GM23338 (cell line): Measurements from ENCODE around the gene PCSK7. TPM values are rescaled to one million over a fixed set of nuclear protein-coding genes. Genes with fewer than 3 reads are reported as not detected.

Source experiments
- ATAC-seq: fragments of 200-7000 bp; cut with Tn5 transposase; 3 replicates; pipeline ENCODE4 v1.9.1; 2020
- DNase-seq: peaks from one replicate; pipeline ENCODE4 v3.0.0-alpha.2; 2015; ENCODE audit warnings: low spot score
- H2AFZ ChIP-seq: fragments of 200-600 bp; sonication (generic); 2 replicates; pipeline ENCODE4 v1.8.0; 2016; ENCODE audit warnings: antibody characterized with exemption, mild to moderate bottlenecking, moderate library complexity
- H3F3A ChIP-seq: fragments of 200-600 bp; sonication (generic); replicated peaks from 2 replicates; pipeline ENCODE4 v1.8.0; 2017; ENCODE audit warnings: antibody characterized with exemption, mixed run types, low read depth
- H3K27ac ChIP-seq: fragments of 200-600 bp; sonication (generic); 2 replicates; pipeline ENCODE4 v1.6.1; 2016; ENCODE audit warnings: low read depth
- H3K27me3 ChIP-seq: fragments of 200-600 bp; sonication (generic); 2 replicates; pipeline ENCODE4 v1.8.0; 2016; ENCODE audit warnings: mild to moderate bottlenecking, mixed run types, moderate library complexity; ENCODE audit not compliant: insufficient read depth
- H3K36me3 ChIP-seq: fragments of 200-600 bp; sonication (generic); 2 replicates; pipeline ENCODE4 v1.8.0; 2016; ENCODE audit warnings: mild to moderate bottlenecking; ENCODE audit not compliant: insufficient read depth
- H3K4me1 ChIP-seq: fragments of 200-600 bp; sonication (generic); 2 replicates; pipeline ENCODE4 v1.8.0; 2016; ENCODE audit warnings: mild to moderate bottlenecking, moderate library complexity; ENCODE audit not compliant: insufficient read depth
- H3K4me2 ChIP-seq: fragments of 200-600 bp; sonication (generic); 2 replicates; pipeline ENCODE4 v1.7.1; 2017; ENCODE audit warnings: mixed run types
- H3K4me3 ChIP-seq: fragments of 200-600 bp; sonication (generic); 2 replicates; pipeline ENCODE4 v1.6.1; 2016; ENCODE audit warnings: mixed run types
- H3K79me2 ChIP-seq: fragments of 200-600 bp; sonication (generic); replicated peaks from 2 replicates; pipeline ENCODE4 v1.8.0; 2017; ENCODE audit warnings: mild to moderate bottlenecking; ENCODE audit not compliant: insufficient read depth
- H3K9me2 ChIP-seq: fragments of 200-600 bp; sonication (generic); 2 replicates; pipeline ENCODE4 v1.8.0; 2017; ENCODE audit not compliant: insufficient read depth
- H4K20me1 ChIP-seq: fragments of 200-600 bp; sonication (generic); replicated peaks from 2 replicates; pipeline ENCODE4 v1.8.0; 2017; ENCODE audit warnings: mild to moderate bottlenecking; ENCODE audit not compliant: insufficient read depth
- H3K27ac Mint-ChIP-seq: 2 replicates; pipeline ENCODE4 v1.8.0; 2020; ENCODE audit warnings: inconsistent platforms, mild to moderate bottlenecking, moderate library complexity, mixed read lengths
- H3K27me3 Mint-ChIP-seq: 3 replicates; pipeline ENCODE4 v1.8.0; 2022; ENCODE audit warnings: low read depth, mild to moderate bottlenecking, moderate library complexity, mixed read lengths, inconsistent platforms; ENCODE audit not compliant: insufficient read depth, poor library complexity
- H3K36me3 Mint-ChIP-seq: 3 replicates; pipeline ENCODE4 v1.8.0; 2021; ENCODE audit warnings: low read depth, mild to moderate bottlenecking, inconsistent platforms, moderate library complexity, mixed read lengths
- H3K4me1 Mint-ChIP-seq: 3 replicates; pipeline ENCODE4 v1.8.0; 2020; ENCODE audit warnings: mild to moderate bottlenecking, inconsistent platforms, mixed read lengths
- H3K4me3 Mint-ChIP-seq: 3 replicates; pipeline ENCODE4 v1.8.0; 2021; ENCODE audit warnings: moderate library complexity, mild to moderate bottlenecking, inconsistent platforms, mixed read lengths
- H3K9me3 Mint-ChIP-seq: 3 replicates; pipeline ENCODE4 v1.8.0; 2020; ENCODE audit warnings: moderate library complexity, mild to moderate bottlenecking, inconsistent platforms, mixed read lengths
- CREB1 ChIP-seq: fragments of 250-450 bp; sonication (Bioruptor Pico); IDR thresholded peaks from 2 replicates; pipeline ENCODE4 v1.5.0; 2020; ENCODE audit warnings: low read depth, mild to moderate bottlenecking, moderate library complexity
- EZH2 ChIP-seq: fragments of 200-600 bp; sonication (generic); IDR thresholded peaks from one replicate; pipeline ENCODE4 v1.8.0; 2017; ENCODE audit warnings: antibody characterized with exemption, mild to moderate bottlenecking, low read depth; ENCODE audit not compliant: unreplicated experiment
- EZH2phosphoT487 ChIP-seq: fragments of 200-600 bp; sonication (generic); IDR thresholded peaks from one replicate; pipeline ENCODE4 v1.8.1; 2018; ENCODE audit warnings: antibody characterized with exemption; ENCODE audit not compliant: unreplicated experiment
- JUNB ChIP-seq: IDR thresholded peaks from one replicate; pipeline ENCODE4 v1.6.1; 2016; ENCODE audit warnings: antibody characterized with exemption; ENCODE audit not compliant: unreplicated experiment
- NANOG ChIP-seq: IDR thresholded peaks from 2 replicates; pipeline ENCODE4 v1.6.1; 2016; ENCODE audit warnings: antibody characterized with exemption, borderline replicate concordance
- POLR2AphosphoS5 ChIP-seq: IDR thresholded peaks from 2 replicates; pipeline ENCODE4 v1.6.1; 2016; ENCODE audit warnings: antibody characterized with exemption, low read depth
- STAT1 ChIP-seq: IDR thresholded peaks from one replicate; pipeline ENCODE4 v1.6.1; 2016; ENCODE audit warnings: antibody characterized with exemption; ENCODE audit not compliant: unreplicated experiment
- ZNF114 ChIP-seq: fragments of 250-450 bp; sonication (Bioruptor Pico); IDR thresholded peaks from 2 replicates; pipeline ENCODE4 v1.5.0; 2020; ENCODE audit warnings: mild to moderate bottlenecking, moderate library complexity
- ZNF331 ChIP-seq: fragments of 250-450 bp; sonication (Bioruptor Pico); IDR thresholded peaks from 2 replicates; pipeline ENCODE4 v1.5.0; 2020; ENCODE audit warnings: low read depth, mild to moderate bottlenecking, moderate library complexity
- polyA plus RNA-seq: library from polyadenylated mRNA; unstranded; fragments of >200 nt; fragmentation: Nextera tagmentation; extraction: Ambion mirVana; gene quantifications from 2 replicates; pipeline ENCODE4 v1.2.1, GENCODE V29; 2016
- total RNA-seq: library from RNA; depleted of rRNA; stranded (reverse); fragments of >200 nt; shearing (Covaris generic); gene quantifications from 2 replicates; pipeline ENCODE4 v1.2.3, GENCODE V29; 2014
- TF ChIP-seq, protein P1 (sequence below), 2 experiments: fragments of 200-600 bp in 1 of 2; sonication (generic) in 1 of 2; conservative IDR thresholded peaks; 2 replicates each; pipeline versions ENCODE4 v1.5.1 to v1.6.1; 2016 to 2017; ENCODE audit warnings: antibody characterized with exemption in 2 of 2, low read depth in 2 of 2, mild to moderate bottlenecking in 2 of 2, moderate library complexity in 1 of 2
- TF ChIP-seq, protein P2 (sequence below): IDR thresholded peaks from 2 replicates; pipeline ENCODE4 v1.6.1; 2016; ENCODE audit warnings: antibody characterized with exemption
- TF ChIP-seq, protein P3 (sequence below): IDR thresholded peaks from one replicate; pipeline ENCODE4 v1.6.1; 2018; ENCODE audit warnings: antibody characterized with exemption; ENCODE audit not compliant: unreplicated experiment
- TF ChIP-seq, protein P4 (sequence below): fragments of 250-450 bp; sonication (Bioruptor Pico); IDR thresholded peaks from 2 replicates; pipeline ENCODE4 v1.5.0; 2020; ENCODE audit warnings: mild to moderate bottlenecking, moderate library complexity

PCSK7 gene
- total and polyA plus RNA-seq, 2 experiments from 2014 or later: 12.4 to 46.4 TPM

DNA sequence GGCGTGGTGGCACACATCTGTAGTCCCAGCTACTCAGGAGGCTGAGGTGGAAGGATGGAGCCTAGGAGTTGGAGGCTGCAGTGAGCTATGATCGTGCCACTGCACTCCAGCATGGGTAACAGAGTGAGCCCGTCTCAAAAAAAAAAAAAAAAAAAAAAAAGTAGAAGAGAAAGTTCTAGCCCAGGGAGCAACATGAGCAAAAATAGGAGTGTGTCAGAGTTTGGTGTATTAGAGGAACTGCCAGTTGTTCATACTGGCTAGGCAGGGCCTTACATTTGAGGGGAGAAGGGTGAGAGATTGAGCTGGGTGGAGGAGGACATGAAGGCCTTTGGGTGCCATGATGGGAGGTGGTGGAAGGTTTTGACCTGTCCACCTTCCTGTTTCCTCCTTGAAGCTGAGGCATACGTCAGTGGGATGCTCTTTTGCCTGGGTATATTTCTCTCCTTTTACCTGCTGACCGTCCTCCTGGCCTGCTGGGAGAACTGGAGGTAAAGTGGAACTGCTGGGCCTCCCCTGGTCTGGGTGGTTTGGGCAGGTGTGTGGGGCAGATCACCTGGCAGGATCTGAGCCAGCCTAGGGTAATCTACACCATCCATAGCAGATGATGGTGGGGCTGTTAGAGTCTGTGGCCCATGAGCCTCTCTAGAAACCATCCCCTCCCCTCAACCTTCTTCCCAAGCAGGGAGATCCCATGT lies 46.0 kb downstream of the PCSK7 start:
- DNase-seq (no peak), ATAC-seq (no peak)
- peaks cover 4% of the 10 kb centered on the region; the same call in 2 of the 3 replicates for H3K36me3 Mint-ChIP-seq
- H3K4me1 ChIP-seq: 0 out of 2 replicates have a peak, but pooled peaks cover 3% of the 10 kb centered on the region
- no peaks in the 10 kb centered on the region for H4K20me1 ChIP-seq
- no peaks in the 10 kb centered on the region for H3K27me3 ChIP-seq
- no peaks in the 10 kb centered on the region for H3K79me2 ChIP-seq
- H3K9me3 Mint-ChIP-seq: no peaks in the 10 kb centered on the region
- H3K4me3 ChIP-seq: no peak overlapping the region
- H3F3A ChIP-seq: no peaks in the 10 kb centered on the region
- no peak overlapping the region for H2AFZ ChIP-seq
- peaks cover 13% of the 10 kb centered on the region for H3K27me3 Mint-ChIP-seq
- no peak overlapping the region for H3K27ac ChIP-seq
- no peaks in the 10 kb centered on the region for H3K36me3 ChIP-seq
- H3K9me2 ChIP-seq: no peaks in the 10 kb centered on the region
- H3K27ac Mint-ChIP-seq: no peak overlapping the region
- H3K4me2 ChIP-seq: no peak overlapping the region
- no peak for TF ChIP-seq STAT1
- TF ChIP-seq JUNB: no peak
- TF ChIP-seq, protein P1, sequence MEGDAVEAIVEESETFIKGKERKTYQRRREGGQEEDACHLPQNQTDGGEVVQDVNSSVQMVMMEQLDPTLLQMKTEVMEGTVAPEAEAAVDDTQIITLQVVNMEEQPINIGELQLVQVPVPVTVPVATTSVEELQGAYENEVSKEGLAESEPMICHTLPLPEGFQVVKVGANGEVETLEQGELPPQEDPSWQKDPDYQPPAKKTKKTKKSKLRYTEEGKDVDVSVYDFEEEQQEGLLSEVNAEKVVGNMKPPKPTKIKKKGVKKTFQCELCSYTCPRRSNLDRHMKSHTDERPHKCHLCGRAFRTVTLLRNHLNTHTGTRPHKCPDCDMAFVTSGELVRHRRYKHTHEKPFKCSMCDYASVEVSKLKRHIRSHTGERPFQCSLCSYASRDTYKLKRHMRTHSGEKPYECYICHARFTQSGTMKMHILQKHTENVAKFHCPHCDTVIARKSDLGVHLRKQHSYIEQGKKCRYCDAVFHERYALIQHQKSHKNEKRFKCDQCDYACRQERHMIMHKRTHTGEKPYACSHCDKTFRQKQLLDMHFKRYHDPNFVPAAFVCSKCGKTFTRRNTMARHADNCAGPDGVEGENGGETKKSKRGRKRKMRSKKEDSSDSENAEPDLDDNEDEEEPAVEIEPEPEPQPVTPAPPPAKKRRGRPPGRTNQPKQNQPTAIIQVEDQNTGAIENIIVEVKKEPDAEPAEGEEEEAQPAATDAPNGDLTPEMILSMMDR (conservative IDR thresholded peaks at IDR 0.05; ENCODE audit: low read depth in 2 of 2): no peak
- TF ChIP-seq, protein P2, sequence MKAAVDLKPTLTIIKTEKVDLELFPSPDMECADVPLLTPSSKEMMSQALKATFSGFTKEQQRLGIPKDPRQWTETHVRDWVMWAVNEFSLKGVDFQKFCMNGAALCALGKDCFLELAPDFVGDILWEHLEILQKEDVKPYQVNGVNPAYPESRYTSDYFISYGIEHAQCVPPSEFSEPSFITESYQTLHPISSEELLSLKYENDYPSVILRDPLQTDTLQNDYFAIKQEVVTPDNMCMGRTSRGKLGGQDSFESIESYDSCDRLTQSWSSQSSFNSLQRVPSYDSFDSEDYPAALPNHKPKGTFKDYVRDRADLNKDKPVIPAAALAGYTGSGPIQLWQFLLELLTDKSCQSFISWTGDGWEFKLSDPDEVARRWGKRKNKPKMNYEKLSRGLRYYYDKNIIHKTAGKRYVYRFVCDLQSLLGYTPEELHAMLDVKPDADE: no peak
- TF ChIP-seq EZH2: no peak
- TF ChIP-seq, protein P3, sequence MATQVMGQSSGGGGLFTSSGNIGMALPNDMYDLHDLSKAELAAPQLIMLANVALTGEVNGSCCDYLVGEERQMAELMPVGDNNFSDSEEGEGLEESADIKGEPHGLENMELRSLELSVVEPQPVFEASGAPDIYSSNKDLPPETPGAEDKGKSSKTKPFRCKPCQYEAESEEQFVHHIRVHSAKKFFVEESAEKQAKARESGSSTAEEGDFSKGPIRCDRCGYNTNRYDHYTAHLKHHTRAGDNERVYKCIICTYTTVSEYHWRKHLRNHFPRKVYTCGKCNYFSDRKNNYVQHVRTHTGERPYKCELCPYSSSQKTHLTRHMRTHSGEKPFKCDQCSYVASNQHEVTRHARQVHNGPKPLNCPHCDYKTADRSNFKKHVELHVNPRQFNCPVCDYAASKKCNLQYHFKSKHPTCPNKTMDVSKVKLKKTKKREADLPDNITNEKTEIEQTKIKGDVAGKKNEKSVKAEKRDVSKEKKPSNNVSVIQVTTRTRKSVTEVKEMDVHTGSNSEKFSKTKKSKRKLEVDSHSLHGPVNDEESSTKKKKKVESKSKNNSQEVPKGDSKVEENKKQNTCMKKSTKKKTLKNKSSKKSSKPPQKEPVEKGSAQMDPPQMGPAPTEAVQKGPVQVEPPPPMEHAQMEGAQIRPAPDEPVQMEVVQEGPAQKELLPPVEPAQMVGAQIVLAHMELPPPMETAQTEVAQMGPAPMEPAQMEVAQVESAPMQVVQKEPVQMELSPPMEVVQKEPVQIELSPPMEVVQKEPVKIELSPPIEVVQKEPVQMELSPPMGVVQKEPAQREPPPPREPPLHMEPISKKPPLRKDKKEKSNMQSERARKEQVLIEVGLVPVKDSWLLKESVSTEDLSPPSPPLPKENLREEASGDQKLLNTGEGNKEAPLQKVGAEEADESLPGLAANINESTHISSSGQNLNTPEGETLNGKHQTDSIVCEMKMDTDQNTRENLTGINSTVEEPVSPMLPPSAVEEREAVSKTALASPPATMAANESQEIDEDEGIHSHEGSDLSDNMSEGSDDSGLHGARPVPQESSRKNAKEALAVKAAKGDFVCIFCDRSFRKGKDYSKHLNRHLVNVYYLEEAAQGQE: no peak
- TF ChIP-seq ZNF114 (CRISPR knock-in tag): no peak
- no peak for TF ChIP-seq ZNF331 (CRISPR knock-in tag)
- no peak for TF ChIP-seq EZH2phosphoT487
- TF ChIP-seq NANOG: no peak
- TF ChIP-seq CREB1: no peak
- TF ChIP-seq POLR2AphosphoS5: no peak
- TF ChIP-seq, protein P4, sequence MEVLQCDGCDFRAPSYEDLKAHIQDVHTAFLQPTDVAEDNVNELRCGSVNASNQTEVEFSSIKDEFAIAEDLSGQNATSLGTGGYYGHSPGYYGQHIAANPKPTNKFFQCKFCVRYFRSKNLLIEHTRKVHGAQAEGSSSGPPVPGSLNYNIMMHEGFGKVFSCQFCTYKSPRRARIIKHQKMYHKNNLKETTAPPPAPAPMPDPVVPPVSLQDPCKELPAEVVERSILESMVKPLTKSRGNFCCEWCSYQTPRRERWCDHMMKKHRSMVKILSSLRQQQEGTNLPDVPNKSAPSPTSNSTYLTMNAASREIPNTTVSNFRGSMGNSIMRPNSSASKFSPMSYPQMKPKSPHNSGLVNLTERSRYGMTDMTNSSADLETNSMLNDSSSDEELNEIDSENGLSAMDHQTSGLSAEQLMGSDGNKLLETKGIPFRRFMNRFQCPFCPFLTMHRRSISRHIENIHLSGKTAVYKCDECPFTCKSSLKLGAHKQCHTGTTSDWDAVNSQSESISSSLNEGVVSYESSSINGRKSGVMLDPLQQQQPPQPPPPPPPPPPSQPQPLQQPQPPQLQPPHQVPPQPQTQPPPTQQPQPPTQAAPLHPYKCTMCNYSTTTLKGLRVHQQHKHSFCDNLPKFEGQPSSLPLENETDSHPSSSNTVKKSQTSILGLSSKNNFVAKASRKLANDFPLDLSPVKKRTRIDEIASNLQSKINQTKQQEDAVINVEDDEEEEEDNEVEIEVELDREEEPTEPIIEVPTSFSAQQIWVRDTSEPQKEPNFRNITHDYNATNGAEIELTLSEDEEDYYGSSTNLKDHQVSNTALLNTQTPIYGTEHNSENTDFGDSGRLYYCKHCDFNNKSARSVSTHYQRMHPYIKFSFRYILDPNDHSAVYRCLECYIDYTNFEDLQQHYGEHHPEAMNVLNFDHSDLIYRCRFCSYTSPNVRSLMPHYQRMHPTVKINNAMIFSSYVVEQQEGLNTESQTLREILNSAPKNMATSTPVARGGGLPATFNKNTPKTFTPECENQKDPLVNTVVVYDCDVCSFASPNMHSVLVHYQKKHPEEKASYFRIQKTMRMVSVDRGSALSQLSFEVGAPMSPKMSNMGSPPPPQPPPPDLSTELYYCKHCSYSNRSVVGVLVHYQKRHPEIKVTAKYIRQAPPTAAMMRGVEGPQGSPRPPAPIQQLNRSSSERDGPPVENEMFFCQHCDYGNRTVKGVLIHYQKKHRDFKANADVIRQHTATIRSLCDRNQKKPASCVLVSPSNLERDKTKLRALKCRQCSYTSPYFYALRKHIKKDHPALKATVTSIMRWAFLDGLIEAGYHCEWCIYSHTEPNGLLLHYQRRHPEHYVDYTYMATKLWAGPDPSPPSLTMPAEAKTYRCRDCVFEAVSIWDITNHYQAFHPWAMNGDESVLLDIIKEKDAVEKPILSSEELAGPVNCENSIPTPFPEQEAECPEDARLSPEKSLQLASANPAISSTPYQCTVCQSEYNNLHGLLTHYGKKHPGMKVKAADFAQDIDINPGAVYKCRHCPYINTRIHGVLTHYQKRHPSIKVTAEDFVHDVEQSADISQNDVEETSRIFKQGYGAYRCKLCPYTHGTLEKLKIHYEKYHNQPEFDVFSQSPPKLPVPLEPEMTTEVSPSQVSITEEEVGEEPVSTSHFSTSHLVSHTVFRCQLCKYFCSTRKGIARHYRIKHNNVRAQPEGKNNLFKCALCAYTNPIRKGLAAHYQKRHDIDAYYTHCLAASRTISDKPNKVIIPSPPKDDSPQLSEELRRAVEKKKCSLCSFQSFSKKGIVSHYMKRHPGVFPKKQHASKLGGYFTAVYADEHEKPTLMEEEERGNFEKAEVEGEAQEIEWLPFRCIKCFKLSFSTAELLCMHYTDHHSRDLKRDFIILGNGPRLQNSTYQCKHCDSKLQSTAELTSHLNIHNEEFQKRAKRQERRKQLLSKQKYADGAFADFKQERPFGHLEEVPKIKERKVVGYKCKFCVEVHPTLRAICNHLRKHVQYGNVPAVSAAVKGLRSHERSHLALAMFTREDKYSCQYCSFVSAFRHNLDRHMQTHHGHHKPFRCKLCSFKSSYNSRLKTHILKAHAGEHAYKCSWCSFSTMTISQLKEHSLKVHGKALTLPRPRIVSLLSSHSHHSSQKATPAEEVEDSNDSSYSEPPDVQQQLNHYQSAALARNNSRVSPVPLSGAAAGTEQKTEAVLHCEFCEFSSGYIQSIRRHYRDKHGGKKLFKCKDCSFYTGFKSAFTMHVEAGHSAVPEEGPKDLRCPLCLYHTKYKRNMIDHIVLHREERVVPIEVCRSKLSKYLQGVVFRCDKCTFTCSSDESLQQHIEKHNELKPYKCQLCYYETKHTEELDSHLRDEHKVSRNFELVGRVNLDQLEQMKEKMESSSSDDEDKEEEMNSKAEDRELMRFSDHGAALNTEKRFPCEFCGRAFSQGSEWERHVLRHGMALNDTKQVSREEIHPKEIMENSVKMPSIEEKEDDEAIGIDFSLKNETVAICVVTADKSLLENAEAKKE (CRISPR knock-in tag): no peak
- no peak overlapping the region for H3K4me3 Mint-ChIP-seq
- peaks cover 5% of the 10 kb centered on the region for H3K4me1 Mint-ChIP-seq
